MM.1S (cell line): ENCODE results near the gene NEURL1.

ENCODE experiments used
- CTCF ChIP-seq: fragments of 300-600 bp; sonication (generic); IDR thresholded peaks from 2 replicates; pipeline ENCODE4 v1.5.1; 2016; ENCODE audit warnings: antibody characterized with exemption, low read length, mixed read lengths
- EZH2 ChIP-seq: fragments of 300-600 bp; sonication (generic); optimal IDR thresholded peaks from 2 replicates; pipeline ENCODE3; 2017; ENCODE audit warnings: low read depth, mild to moderate bottlenecking, antibody characterized with exemption, low read length, mixed read lengths
- EZH2phosphoT487 ChIP-seq: fragments of 300-600 bp; sonication (generic); IDR thresholded peaks from 2 replicates; pipeline ENCODE4 v1.6.1; 2018; ENCODE audit warnings: antibody characterized with exemption, low read length

- TF ChIP-seq CTCF: no peak
- no peak for TF ChIP-seq EZH2
- no peak for TF ChIP-seq EZH2phosphoT487
Observed at GRCh38 chr10:103506061-103506460, 12.6 kb downstream of the NEURL1 start.
